GM12878 (cell line): ENCODE results near the gene PARM1. TPM values are rescaled to one million over a fixed set of nuclear protein-coding genes. Genes with fewer than 3 reads are reported as not detected.

Experiments used
- BHLHE40 ChIP-seq, 2 experiments: fragments of 450-650 bp in 1 of 2; IDR thresholded peaks; 2 replicates each; pipeline ENCODE4 v1.6.1; 2011 to 2017; ENCODE audit warnings: low read depth in 2 of 2, borderline replicate concordance in 1 of 2, improper control_type of control experiment in 1 of 2, low read length in 1 of 2, mild to moderate bottlenecking in 1 of 2
- CBFB ChIP-seq: IDR thresholded peaks from 2 replicates; pipeline ENCODE4 v1.6.1; 2016; ENCODE audit warnings: antibody characterized with exemption, low read depth
- CUX1 ChIP-seq: IDR thresholded peaks from 2 replicates; pipeline ENCODE4 v1.6.1; 2012; ENCODE audit warnings: improper control_type of control experiment, low read depth, low read length; ENCODE audit not compliant: insufficient replicate concordance
- EP300 ChIP-seq, 2 experiments: fragments of 150-350 bp in 1 of 2; IDR thresholded peaks; 2 replicates each; pipeline ENCODE4 v1.6.1; 2011 to 2012; ENCODE audit warnings: low read depth in 2 of 2, low read length in 2 of 2, borderline replicate concordance in 1 of 2, improper control_type of control experiment in 1 of 2, inconsistent platforms in 1 of 2; ENCODE audit not compliant: control insufficient read depth in 1 of 2
- EZH2 ChIP-seq: IDR thresholded peaks from 2 replicates; pipeline ENCODE4 v1.6.1; 2012; ENCODE audit warnings: low read depth, mild to moderate bottlenecking, control low read depth, inconsistent platforms, low read length, borderline replicate concordance; ENCODE audit not compliant: control insufficient read depth
- FOXM1 ChIP-seq: IDR thresholded peaks from 2 replicates; pipeline ENCODE4 v1.6.1; 2012; ENCODE audit warnings: low read depth, mild to moderate bottlenecking, inconsistent platforms, low read length, moderate library complexity
- JUNB ChIP-seq: IDR thresholded peaks from 2 replicates; pipeline ENCODE4 v1.6.1; 2016; ENCODE audit warnings: antibody characterized with exemption, mild to moderate bottlenecking
- MEF2B ChIP-seq: fragments of 450-650 bp; IDR thresholded peaks from 2 replicates; pipeline ENCODE4 v1.6.1; 2018; ENCODE audit warnings: mild to moderate bottlenecking, moderate library complexity; ENCODE audit not compliant: partially characterized antibody, poor library complexity, severe bottlenecking
- MTA3 ChIP-seq: IDR thresholded peaks from 2 replicates; pipeline ENCODE4 v1.6.1; 2012; ENCODE audit warnings: low read length, inconsistent platforms, borderline replicate concordance
- NBN ChIP-seq: fragments of 450-650 bp; IDR thresholded peaks from 2 replicates; pipeline ENCODE4 v1.6.1; 2016
- PBX3 ChIP-seq: IDR thresholded peaks from 2 replicates; pipeline ENCODE4 v1.6.1; 2011; ENCODE audit warnings: mild to moderate bottlenecking, low read depth, low read length, moderate library complexity; ENCODE audit not compliant: insufficient replicate concordance
- POLR2AphosphoS2 ChIP-seq: IDR thresholded peaks from 2 replicates; pipeline ENCODE4 v1.6.1; 2011; ENCODE audit warnings: low read depth, mild to moderate bottlenecking, low read length, improper control_type of control experiment, moderate library complexity
- POU2F2 ChIP-seq: IDR thresholded peaks from 3 replicates; pipeline ENCODE4 v1.6.1; 2011; ENCODE audit warnings: low read depth, mild to moderate bottlenecking, low read length, borderline replicate concordance
- RAD21 ChIP-seq: IDR thresholded peaks from 2 replicates; pipeline ENCODE4 v1.6.1; 2011; ENCODE audit warnings: mild to moderate bottlenecking, low read depth, low read length, moderate library complexity; ENCODE audit not compliant: insufficient read depth
- RELB ChIP-seq: fragments of 450-650 bp; IDR thresholded peaks from 2 replicates; pipeline ENCODE4 v1.6.1; 2017; ENCODE audit warnings: low read depth, mild to moderate bottlenecking, moderate library complexity
- SMAD5 ChIP-seq: IDR thresholded peaks from 2 replicates; pipeline ENCODE4 v1.6.1; 2016; ENCODE audit warnings: antibody characterized with exemption, low read depth
- SREBF1 ChIP-seq: IDR thresholded peaks from 2 replicates; pipeline ENCODE4 v1.6.1; 2012; ENCODE audit warnings: mild to moderate bottlenecking, low read length
- SUZ12 ChIP-seq: fragments of 200-600 bp; sonication (generic); IDR thresholded peaks from one replicate; pipeline ENCODE4 v1.6.1; 2018; ENCODE audit warnings: antibody characterized with exemption, mild to moderate bottlenecking; ENCODE audit not compliant: unreplicated experiment
- ZBTB11 ChIP-seq: fragments of 450-650 bp; formaldehyde crosslinking; IDR thresholded peaks from 2 replicates; pipeline ENCODE4 v1.5.0; 2022; ENCODE audit warnings: mild to moderate bottlenecking, missing genetic modification characterization
- polyA plus RNA-seq, 11 experiments: library from polyadenylated mRNA; depleted of rRNA in 4 of 11; unstranded in 6 of 11; stranded (reverse) in 5 of 11; fragments of >200 nt; fragmentation: Nextera tagmentation in 4 of 11; fragmentation: Illumina TruSeq in 1 of 11; extraction: Ambion mirVana in 4 of 11; extraction: Trizol in 1 of 11; gene quantifications; 1 replicate in 1 of 11; 2 replicates in 10 of 11; pipeline versions ENCODE4 v1.2.1 to v1.2.3, GENCODE V29; 2011 to 2016; ENCODE audit warnings: inconsistent platforms in 2 of 11, missing spikeins in 2 of 11, low read depth in 1 of 11
- total RNA-seq, 4 experiments: library from RNA; depleted of rRNA in 3 of 4; stranded (reverse); fragments of >200 nt in 3 of 4; fragmentation: Illumina TruSeq in 1 of 4; extraction: Trizol in 1 of 4; gene quantifications; 2 replicates each; pipeline versions ENCODE4 v1.2.1 to v1.2.3, GENCODE V29; 2013 to 2021

The PARM1 gene
- total and polyA plus RNA-seq, 10 of the 15 experiments (the other 5 are each of a cell fraction or from before 2014, with no cell fraction given): 13.9 to 56.2 (median 41.3) TPM

- TF ChIP-seq RELB: peak; percentile 82
- no peak for TF ChIP-seq RAD21
- TF ChIP-seq SUZ12: no peak
- TF ChIP-seq PBX3: no peak
- no peak for TF ChIP-seq MTA3
- 0 out of 2 replicates have a peak, but pooled peaks have one; percentile 21 for TF ChIP-seq NBN
- TF ChIP-seq CUX1: no peak
- no peak for TF ChIP-seq SREBF1
- no peak for TF ChIP-seq POU2F2
- TF ChIP-seq EZH2: no peak
- TF ChIP-seq SMAD5: no peak
- no peak for TF ChIP-seq FOXM1
- peak in 1 of 2 experiments; percentile 14; a peak in 1 of 4 replicates for TF ChIP-seq EP300 (IDR thresholded peaks at IDR 0.05; ENCODE audit: borderline replicate concordance in 1 of 2, control insufficient read depth in 1 of 2, low read depth in 2 of 2, low read length in 2 of 2)
- TF ChIP-seq JUNB: peak; percentile 28; the same call in 1 of the 2 replicates
- TF ChIP-seq BHLHE40 (IDR thresholded peaks at IDR 0.05; ENCODE audit: borderline replicate concordance in 1 of 2, low read depth in 2 of 2, low read length in 1 of 2): peak in 1 of 2 experiments; percentile 4; a peak in 1 of 4 replicates
- TF ChIP-seq ZBTB11 (CRISPR knock-in tag): no peak
- TF ChIP-seq POLR2AphosphoS2: no peak
- TF ChIP-seq MEF2B: peak; percentile 76
- no peak for TF ChIP-seq CBFB
Observed at GRCh38 chr4:75037252-75037651, 104.3 kb downstream of the PARM1 start (continued).
